AG04450 (cell line): ENCODE data around the gene METTL25B. TPM values are rescaled to one million over a fixed set of nuclear protein-coding genes. Genes with fewer than 3 reads are reported as not detected.

Experiments used
- CTCF ChIA-PET: fragments of 300-600, 350-600 bp; formaldehyde crosslinking; extraction: SDS; loops from one replicate; lab custom pipeline; 2022; ENCODE audit warnings: antibody characterized with exemption, inconsistent platforms; lab: Charles Lee
- POLR2A ChIA-PET: fragments of 350-600 bp; formaldehyde crosslinking; extraction: SDS; loops from one replicate; lab custom pipeline; 2021; ENCODE audit warnings: antibody characterized with exemption, inconsistent platforms; lab: Yijun Ruan, JAX
- DNase-seq: peaks from one replicate; pipeline ENCODE4 v3.0.0-alpha.2; 2011; ENCODE audit warnings: low read depth, low spot score
- H3K27ac ChIP-seq: one replicate; pipeline ENCODE4 v1.5.1; 2012; ENCODE audit warnings: low read depth, low read length, control low read depth
- H3K27me3 ChIP-seq: one replicate; pipeline ENCODE4 v1.6.0; 2012; ENCODE audit warnings: low read length; ENCODE audit not compliant: control insufficient read depth, insufficient read depth
- H3K4me3 ChIP-seq: 2 replicates; pipeline ENCODE4 v1.5.1; 2011; ENCODE audit warnings: mild to moderate bottlenecking, low read depth, low read length, control low read depth
- H3K9me3 ChIP-seq: 2 replicates; pipeline ENCODE4 v1.5.1; 2012; ENCODE audit warnings: low read length; ENCODE audit not compliant: control insufficient read depth, insufficient read depth
- CTCF ChIP-seq: IDR thresholded peaks from 2 replicates; pipeline ENCODE4 v1.5.1; 2011; ENCODE audit warnings: low read depth, low read length, control low read depth, inconsistent platforms
- polyA minus RNA-seq: library from RNA; depleted of rRNA, polyadenylated mRNA; stranded (reverse); fragments of >200 nt; gene quantifications from 2 replicates; pipeline ENCODE4 v1.2.3, GENCODE V29; 2011; rRNA and poly(A)+ RNA removed
- polyA plus RNA-seq: library from polyadenylated mRNA; depleted of rRNA; stranded (reverse); fragments of >200 nt; gene quantifications from 2 replicates; pipeline ENCODE4 v1.2.3, GENCODE V29; 2011; rRNA removed

The METTL25B gene
- polyA plus RNA-seq (7.9 and 8.3 TPM in 2 replicates), polyA minus RNA-seq (6.0 and 7.1 TPM in 2 replicates)

GRCh38 chr1:156727926-156728598 is at the start of gene METTL25B:
Gene METTL25B, plus strand, starts transcription at chr1:156728469. Its CDS starts 636 bp downstream, at chr1:156729105.
- Histone ChIP-seq H3K4me3 (peak within 1 kb of the TSS; percentile 100), H3K27me3 (no peaks in the 10 kb centered on the region), H3K27ac (peak within 1 kb of the TSS; percentile 95), H3K9me3 (no peaks in the 10 kb centered on the region)
- DNase-seq, result no peak
- ChIA-PET POLR2A (interaction anchor here (0.6 to 4.3 kb wide), 11 partner anchors 13 to 131 kb away, joined by 3 to 37 read pairs (median 5); partner anchors contain the start of genes CRABP2, HDGF, INSRR and MRPL24), CTCF (interaction anchor here (0.6 to 12.5 kb wide), 12 partner anchors 14 to 200 kb away, joined by 4 to 616 read pairs (median 64); partner anchors contain the start of genes CRABP2, INSRR, NES and NTRK1)
- TF ChIP-seq CTCF, result no peak

GRCh38 chr1:156680056-156680455 is 48.2 kb upstream of the METTL25B start:
- Histone ChIP-seq H3K27ac (no peak overlapping the region), H3K9me3 (no peaks in the 10 kb centered on the region)

GRCh38 chr1:156681196-156681960 is 46.9 kb upstream of the METTL25B start:
- peaks cover 12% of the 10 kb centered on the region for H3K27me3 ChIP-seq
- ChIA-PET CTCF (interaction anchor here (0.7 to 8.4 kb wide), 7 partner anchors 9 to 63 kb away, joined by 3 to 204 read pairs (median 14); partner anchors contain the start of genes CRABP2 and METTL25B), POLR2A (no interaction called here)
- DNase-seq, result no peak
- TF ChIP-seq CTCF, result no peak
- H3K9me3 ChIP-seq, result no peaks in the 10 kb centered on the region
- H3K4me3 ChIP-seq, result no peak overlapping the region
- no peak overlapping the region for H3K27ac ChIP-seq

More at GRCh38 chr1:156680056-156680455, 48.2 kb upstream of the METTL25B start:
- CTCF ChIA-PET, result interaction anchor here (0.8 to 8.4 kb wide), 5 partner anchors 10 to 54 kb away, joined by 6 to 204 read pairs (median 97); partner anchors contain the start of gene METTL25B
- no peak for DNase-seq
- Histone ChIP-seq H3K4me3 (no peak overlapping the region), H3K27me3 (peaks cover 12% of the 10 kb centered on the region)
- POLR2A ChIA-PET, result no interaction called here
- TF ChIP-seq CTCF, result no peak

- Histone ChIP-seq H3K27me3 (peaks cover 12% of the 10 kb centered on the region), H3K4me3 (no peak overlapping the region), H3K9me3 (no peaks in the 10 kb centered on the region), H3K27ac (no peak overlapping the region)
- POLR2A ChIA-PET, result interaction anchor here (1.6 kb wide), 1 partner anchor 21 kb away, joined by 3 read pairs; no protein-coding TSS in a partner anchor
- DNase-seq, result no peak
- no peak for TF ChIP-seq CTCF
- CTCF ChIA-PET, result interaction anchor here (2.1 to 8.3 kb wide), 4 partner anchors 22 to 55 kb away, joined by 8 to 75 read pairs (median 12); partner anchors contain the start of genes CRABP2 and METTL25B
Measured at GRCh38 chr1:156682166-156682890, 45.9 kb upstream of the METTL25B start.
